Erythroblast (primary cell): Measurements from ENCODE around the gene EDC4.

Experiments
- GATA1 ChIP-seq: IDR thresholded peaks from 2 replicates; pipeline ENCODE4 v1.6.1; 2011; ENCODE audit warnings: low read depth, mild to moderate bottlenecking, control low read depth, low read length, moderate library complexity
- POLR2A ChIP-seq: IDR thresholded peaks from 2 replicates; pipeline ENCODE4 v1.6.1; 2011; ENCODE audit warnings: mild to moderate bottlenecking, low read length

GRCh38 chr16:67855789-67856188, 17.1 kb upstream of the EDC4 start:
- TF ChIP-seq POLR2A: no peak
- TF ChIP-seq GATA1: no peak
